SKM-1 (cell line): Measurements from ENCODE around the gene COL26A1.
A peak's percentile ranks its signal among the peaks of the same experiment; 100 is the strongest.
"Not testable (repeated sequence)": the region's sequence is repeated elsewhere in the genome, so short reads cannot be mapped to it uniquely, and the experiment has no call there.

ENCODE experiments used
- DNase-seq: peaks from one replicate; lab custom pipeline; 2025; ENCODE audit not compliant: unreplicated experiment; lab: John Stamatoyannopoulos, UW

The COL26A1 gene

GRCh38 chr7:101401390-101402080 is 38.9 kb downstream of the COL26A1 start:
- DNase-seq: no peak

GRCh38 chr7:101402081-101402779 is 39.6 kb downstream of the COL26A1 start:
- no peak for DNase-seq

DNA sequence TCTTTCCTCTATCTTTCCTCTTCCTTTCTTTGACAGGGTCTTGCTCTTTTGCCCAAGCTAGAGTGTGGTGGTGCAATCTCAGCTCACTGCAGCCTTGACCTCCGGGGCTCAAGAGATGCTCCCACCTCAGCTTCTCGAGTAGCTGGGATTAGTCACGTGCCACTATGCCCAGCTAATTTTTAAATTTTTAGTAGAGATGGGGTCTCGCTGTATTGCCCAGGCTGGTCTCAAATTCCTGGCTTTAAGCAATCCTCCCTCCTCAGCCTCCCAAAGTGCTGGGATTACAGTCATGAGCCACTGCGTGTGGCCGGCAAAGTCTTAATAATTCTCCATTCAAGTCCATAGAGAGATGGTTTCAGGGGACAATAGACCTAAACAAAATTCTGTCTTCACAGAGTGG is 40.2 kb downstream of the COL26A1 start:
- DNase-seq: no peak

- no peak for DNase-seq
Observed at GRCh38 chr7:101405474-101406067, 42.9 kb downstream of the COL26A1 start.

DNA sequence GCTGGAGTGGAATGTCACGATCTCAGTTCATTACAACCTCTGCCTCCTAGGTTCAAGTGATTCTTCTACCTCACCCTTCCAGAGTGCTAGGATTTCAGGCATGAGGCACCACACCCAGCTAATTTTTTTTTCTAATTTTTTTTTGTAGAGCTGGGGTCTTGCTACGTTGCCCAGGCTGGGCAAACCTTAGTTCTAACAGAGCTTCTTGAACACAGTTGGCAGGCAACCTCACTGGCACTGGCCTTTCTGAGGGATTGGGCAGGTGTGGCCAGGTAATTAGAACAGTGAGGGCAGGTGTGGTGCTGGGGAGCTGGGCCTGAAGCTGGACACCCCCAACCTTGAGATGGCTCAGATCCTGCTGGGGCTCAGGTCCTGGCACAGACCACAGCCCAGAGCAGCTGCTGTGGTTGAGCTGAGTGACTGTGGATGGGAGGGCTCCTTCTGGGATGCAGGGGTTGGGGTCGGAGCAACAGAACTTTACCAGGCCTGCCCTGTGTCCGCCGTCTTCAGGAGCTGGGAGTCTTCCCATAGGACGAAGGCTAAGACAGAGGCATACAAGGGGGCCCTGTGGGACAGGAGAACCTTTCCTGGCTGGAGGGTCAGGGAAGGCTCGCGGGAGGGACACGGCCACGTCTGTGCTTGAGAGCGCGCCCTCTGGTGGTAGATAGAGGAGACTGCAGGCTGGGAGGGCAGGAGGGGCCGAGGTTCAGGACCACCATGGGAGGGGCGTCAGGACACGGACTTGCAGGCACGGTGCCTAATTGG is 48.2 kb downstream of the COL26A1 start:
- no peak for DNase-seq

GRCh38 chr7:101411508-101411874 is 48.8 kb downstream of the COL26A1 start:
- peak; percentile 74 for DNase-seq

DNA sequence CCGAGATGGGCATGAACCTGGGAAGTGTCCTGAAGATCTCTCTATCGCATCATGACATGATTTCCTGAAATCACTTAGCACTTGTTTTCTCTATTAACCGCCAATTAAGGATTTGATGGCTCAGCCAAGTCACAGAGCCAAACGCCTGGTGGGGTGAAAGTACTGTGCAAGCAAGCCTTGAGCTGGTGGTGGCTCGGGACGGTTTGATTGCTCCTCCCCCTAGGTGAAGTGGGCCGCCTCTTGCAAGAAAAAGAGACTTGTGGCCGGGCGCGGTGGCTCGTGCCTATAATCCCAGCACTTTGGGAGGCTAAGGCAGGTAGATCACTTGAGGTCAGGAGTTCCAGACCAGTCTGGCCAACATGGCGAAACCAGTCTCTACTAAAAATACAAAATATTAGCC is 50.3 kb downstream of the COL26A1 start:
- DNase-seq: no peak

DNA sequence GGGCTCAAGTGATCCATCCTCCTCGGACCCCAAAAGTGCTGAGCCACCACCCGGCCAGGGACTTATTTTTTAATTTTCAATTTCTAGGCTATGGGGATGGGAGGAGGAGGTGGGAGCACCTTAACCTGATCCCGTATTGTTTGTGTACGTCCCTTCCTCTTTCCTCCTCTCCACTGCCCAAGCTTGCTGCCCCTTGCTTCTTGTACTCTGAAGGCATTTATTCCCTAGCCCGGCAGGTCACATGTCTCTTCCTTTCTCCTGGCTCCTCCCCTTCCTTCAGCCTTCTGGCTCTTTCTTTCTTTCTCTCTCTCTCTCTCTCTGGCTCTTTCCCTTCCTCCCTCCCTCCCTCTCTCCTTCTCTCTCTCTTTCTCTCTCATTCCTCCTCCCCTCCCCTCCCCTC is 56.0 kb downstream of the COL26A1 start:
- no peak for DNase-seq

GRCh38 chr7:101419831-101420230 is 57.2 kb downstream of the COL26A1 start:
- DNase-seq: no peak

DNA sequence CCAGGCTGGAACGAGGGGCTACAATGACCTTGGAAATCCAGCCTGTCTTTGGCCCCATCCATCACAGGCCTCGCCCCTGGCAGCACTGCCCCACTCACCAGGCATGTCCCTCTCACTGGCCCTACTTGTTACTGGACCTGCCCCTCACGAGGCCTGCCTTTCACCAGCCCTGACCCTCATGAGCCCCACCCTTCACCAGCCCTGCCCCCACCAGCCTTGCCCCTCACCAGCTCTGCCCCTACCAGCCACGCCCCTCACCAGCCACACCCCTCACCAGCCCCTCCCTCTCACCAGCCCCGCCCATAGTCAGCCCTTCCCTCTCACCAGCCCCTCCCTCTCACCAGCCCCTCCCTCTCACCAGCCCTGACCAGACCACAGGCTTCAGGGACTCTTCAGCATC is 57.8 kb downstream of the COL26A1 start:
- DNase-seq: no peak

- no peak for DNase-seq
Observed at GRCh38 chr7:101422356-101423195, 59.9 kb downstream of the COL26A1 start.

GRCh38 chr7:101426303-101427011 is 63.8 kb downstream of the COL26A1 start:
- DNase-seq: no peak

DNA sequence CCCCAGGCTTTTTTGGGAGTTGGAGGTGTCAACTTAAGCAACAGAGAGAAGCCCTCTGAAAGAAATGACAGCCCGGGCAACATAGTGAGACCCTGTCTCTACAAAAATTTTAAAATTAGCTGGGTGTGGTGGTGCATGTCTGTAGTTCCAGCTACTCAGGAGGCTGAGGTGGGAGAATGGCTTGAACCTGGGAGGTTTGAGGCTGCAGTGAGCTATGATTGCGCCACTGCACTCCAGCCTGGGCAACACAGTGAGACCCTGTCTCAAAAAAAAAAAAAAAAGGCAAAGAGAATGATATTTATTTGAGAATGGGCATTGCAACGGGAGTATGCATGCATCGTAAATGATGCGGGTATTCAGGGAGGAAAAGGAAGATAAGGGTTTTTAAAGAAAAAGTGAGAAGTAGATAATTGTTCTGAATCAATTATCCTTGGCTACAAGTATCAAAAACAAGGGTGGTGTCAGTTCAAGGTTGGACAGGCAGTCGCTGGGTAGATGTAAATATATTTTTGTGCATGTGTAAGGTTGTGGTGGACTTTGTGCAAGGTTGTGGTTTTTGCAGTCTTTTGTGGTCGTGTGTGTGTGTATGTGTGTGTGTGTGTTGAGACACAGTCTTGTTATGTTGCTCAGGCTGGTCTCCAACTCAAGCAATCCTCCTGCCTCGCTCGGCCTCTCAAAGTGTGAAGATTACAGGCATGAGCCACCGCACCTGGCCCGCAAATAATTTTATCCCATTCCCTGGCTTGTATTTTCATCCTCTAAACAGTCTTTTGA is 65.6 kb downstream of the COL26A1 start:
- no peak for DNase-seq

DNA sequence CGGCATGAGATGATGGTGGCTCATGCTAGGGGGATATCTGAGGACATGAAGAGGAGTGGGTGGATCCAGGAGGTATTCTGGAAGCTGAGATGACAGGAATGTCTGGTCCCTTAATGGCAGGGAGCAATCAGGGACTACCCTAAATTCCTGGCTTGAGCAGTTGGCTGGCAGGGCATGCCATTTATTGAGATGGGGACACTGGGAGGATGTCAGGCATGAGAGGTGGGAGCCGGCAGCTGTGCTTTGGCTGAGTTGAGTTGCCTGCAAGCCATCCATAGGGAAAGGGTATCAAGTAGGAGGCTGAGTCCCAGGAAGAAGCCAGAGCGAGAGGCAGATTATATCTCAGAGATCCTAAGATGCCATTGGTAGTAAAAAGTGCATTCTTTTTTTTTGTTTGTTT is 69.6 kb downstream of the COL26A1 start:
- no peak for DNase-seq

GRCh38 chr7:101433688-101434087 is 71.0 kb downstream of the COL26A1 start:
- no peak for DNase-seq

GRCh38 chr7:101434155-101434554 is 71.5 kb downstream of the COL26A1 start:
- not testable (repeated sequence) for DNase-seq

DNA sequence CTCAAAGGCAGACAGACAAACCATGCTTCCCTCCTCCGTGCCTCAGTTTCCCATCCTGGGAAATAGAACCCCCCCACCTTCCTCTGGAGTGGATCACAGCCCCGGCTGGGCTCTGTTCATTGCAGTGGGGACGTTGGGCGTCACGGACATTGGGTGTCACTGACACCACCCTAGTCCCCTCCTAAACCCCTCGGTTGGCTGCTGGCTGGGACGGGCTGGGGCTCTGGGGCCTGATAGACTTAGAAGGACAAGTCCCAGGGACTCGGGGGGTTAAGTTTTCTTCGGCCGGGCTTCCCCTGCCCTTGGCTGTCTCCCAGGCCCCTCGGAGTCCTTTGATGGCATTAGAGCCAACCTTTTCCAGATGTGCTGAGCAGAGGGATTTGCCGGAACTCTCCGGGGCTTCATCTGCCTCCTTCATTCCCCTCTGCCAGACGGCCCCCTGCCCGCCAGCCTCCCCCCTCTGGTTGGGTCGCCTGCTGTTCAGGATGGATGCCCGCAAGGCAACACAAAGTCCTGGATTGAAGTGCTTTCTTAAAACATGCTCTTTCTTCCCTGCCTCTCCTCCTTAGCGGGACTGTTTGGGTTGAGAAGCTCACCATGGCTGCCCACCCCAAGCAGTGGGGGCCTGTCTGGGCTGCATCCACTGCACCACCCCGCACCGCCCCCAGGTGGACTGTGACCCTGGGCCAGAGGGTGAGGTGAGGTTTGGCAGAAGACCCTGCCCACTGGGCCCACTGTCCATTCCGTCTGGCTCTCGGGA is 73.0 kb downstream of the COL26A1 start:
- DNase-seq: no peak

DNA sequence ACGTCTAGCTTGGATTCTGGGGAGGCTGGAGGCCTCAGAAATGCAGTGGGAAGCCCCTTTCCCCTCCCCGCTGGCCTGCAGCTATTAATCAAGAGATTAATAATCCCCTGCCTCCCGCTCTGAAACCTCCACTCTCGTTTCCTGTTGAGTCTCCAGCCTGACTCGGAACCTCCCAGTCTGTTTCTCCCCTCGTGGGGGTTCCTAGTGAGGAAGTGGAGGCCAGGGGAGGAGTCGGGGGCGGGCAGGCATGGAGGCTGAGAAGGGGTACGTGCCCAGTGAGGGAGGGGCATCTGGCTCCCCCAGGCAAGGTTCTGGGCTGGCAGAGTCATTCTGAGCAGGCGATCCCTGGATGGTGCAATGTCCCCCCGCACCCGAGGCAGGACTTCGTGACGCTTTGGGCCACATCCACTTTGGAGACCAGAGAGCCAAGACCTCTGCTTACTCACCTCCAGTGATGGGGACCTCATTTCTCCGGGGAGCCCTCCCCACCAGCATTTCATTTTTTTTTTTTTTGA is 73.6 kb downstream of the COL26A1 start:
- DNase-seq: no peak
